ENCODE measurements around the gene PPP1R15A. TPM values are rescaled to one million over a fixed set of nuclear protein-coding genes. Genes with fewer than 3 reads are reported as not detected.
"Not testable (repeated sequence)": the region's sequence is repeated elsewhere in the genome, so short reads cannot be mapped to it uniquely, and the experiment has no call there.

The PPP1R15A gene
- polyA plus RNA-seq, 1 donor (not counting 4 experiments of a cell fraction or from before 2014, with no cell fraction given): 36.6 TPM

DNA sequence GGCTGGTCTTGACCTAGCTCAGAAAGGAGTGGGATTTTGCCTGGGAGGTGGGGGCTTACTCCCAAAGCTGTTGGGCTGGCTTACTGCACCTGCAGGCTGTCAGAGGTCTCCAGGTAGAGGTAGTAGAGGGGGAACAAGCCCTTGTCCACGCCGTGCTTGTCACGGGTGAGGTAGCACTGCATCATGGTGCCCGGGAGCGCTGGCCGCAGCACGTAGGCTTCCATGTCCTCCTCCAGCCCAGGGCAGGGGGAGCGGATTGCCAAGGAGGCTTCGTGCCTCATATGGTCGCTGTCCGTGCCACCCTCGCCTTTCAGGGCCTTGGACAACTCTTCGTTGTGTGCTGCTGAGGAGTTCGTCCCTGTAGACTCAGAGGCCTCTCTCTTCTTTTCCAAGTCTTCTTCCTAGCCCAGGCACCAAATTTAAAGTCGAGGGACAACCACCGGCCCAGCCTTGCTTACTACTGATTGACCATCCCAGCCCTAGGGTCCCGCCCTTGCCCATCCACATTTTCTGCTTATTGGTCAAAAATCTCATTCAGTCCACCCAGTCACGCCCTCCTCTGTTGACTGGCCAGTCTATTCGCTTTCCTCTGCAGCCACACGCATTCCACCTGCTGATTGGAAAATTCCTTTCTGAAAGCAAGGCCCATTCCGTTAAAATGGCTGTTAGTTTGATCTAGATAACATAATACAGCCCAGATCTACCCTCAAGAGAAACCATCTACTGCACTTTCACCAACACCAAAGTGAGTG, 15.8 kb downstream of the PPP1R15A start:
- Histone ChIP-seq H3K27me3 (ENCODE audit: control insufficient read depth, extremely low read depth, insufficient read depth, low read length) (no peaks in the 10 kb centered on the region), H3K27ac (ENCODE audit: control insufficient read depth, insufficient read depth, low read length) (no peak overlapping the region), H3K36me3 (ENCODE audit: control insufficient read depth in 2 of 2, extremely low read depth in 1 of 2, insufficient read depth in 2 of 2, low read length in 2 of 2) (no peaks in the 10 kb centered on the region), H2AFZ (ENCODE audit: control insufficient read depth, low read length) (no peak overlapping the region), H3K9me3 (ENCODE audit: control insufficient read depth, low read depth, low read length) (no peaks in the 10 kb centered on the region), H3K9me1 (ENCODE audit: control insufficient read depth, extremely low read depth, insufficient read depth, low read length) (no peaks in the 10 kb centered on the region), H3K4me2 (ENCODE audit: control insufficient read depth, extremely low read depth, insufficient read depth, low read depth, low read length) (no peak overlapping the region), H3K4me3 (ENCODE audit: control insufficient read depth in 2 of 3, extremely low read depth in 1 of 3, insufficient read depth in 2 of 3, low read depth in 1 of 3, low read length in 3 of 3) (no peak overlapping the region), H3K4me1 (ENCODE audit: control insufficient read depth, extremely low read depth, insufficient read depth, low read length) (no peaks in the 10 kb centered on the region), H3K79me2 (ENCODE audit: control insufficient read depth, insufficient read depth, low read length) (no peaks in the 10 kb centered on the region), H4K20me1 (ENCODE audit: control insufficient read depth, extremely low read depth, insufficient read depth, low read length) (no peaks in the 10 kb centered on the region), H3K9ac (ENCODE audit: control insufficient read depth, extremely low read depth, insufficient read depth, low read length) (no peak overlapping the region)
- no peak for TF ChIP-seq EZH2 (IDR thresholded peaks at IDR 0.05; ENCODE audit: low read length)
- TF ChIP-seq, protein P1, sequence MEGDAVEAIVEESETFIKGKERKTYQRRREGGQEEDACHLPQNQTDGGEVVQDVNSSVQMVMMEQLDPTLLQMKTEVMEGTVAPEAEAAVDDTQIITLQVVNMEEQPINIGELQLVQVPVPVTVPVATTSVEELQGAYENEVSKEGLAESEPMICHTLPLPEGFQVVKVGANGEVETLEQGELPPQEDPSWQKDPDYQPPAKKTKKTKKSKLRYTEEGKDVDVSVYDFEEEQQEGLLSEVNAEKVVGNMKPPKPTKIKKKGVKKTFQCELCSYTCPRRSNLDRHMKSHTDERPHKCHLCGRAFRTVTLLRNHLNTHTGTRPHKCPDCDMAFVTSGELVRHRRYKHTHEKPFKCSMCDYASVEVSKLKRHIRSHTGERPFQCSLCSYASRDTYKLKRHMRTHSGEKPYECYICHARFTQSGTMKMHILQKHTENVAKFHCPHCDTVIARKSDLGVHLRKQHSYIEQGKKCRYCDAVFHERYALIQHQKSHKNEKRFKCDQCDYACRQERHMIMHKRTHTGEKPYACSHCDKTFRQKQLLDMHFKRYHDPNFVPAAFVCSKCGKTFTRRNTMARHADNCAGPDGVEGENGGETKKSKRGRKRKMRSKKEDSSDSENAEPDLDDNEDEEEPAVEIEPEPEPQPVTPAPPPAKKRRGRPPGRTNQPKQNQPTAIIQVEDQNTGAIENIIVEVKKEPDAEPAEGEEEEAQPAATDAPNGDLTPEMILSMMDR (optimal IDR thresholded peaks at IDR 0.05 in 1 of 3, IDR thresholded peaks at IDR 0.05 in 1 of 3, conservative IDR thresholded peaks at IDR 0.05 in 1 of 3; ENCODE audit: extremely low read depth in 1 of 3, insufficient read depth in 2 of 3, low read length in 3 of 3): no peak
- dilution Hi-C loops (cut with MboI; ENCODE audit: extremely low pct_ligation_motif_present, low sequenced_read_pairs): no loop called here
- no peak for FAIRE-seq
- no peak for DNase-seq (ENCODE audit: low read depth, low spot score)

DNA sequence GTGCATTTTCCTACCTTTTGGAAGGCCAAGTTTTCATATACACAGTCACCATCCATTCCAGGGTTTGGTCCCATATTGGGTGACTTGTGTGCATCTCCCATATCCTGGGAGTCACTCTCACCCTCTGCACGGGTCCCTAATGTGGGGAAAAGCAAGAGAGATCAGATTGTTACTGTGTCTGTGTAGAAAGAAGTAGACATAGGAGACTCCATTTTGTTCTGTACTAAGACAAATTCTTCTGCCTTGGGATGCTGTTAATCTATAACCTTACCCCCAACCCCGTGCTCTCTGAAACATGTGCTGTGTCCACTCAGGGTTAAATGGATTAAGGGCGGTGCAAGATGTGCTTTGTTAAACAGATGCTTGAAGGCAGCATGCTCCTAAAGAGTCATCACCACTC, 17.3 kb downstream of the PPP1R15A start:
- dilution Hi-C loops (cut with MboI; ENCODE audit: extremely low pct_ligation_motif_present, low sequenced_read_pairs); FAIRE-seq: not testable (repeated sequence)

DNA sequence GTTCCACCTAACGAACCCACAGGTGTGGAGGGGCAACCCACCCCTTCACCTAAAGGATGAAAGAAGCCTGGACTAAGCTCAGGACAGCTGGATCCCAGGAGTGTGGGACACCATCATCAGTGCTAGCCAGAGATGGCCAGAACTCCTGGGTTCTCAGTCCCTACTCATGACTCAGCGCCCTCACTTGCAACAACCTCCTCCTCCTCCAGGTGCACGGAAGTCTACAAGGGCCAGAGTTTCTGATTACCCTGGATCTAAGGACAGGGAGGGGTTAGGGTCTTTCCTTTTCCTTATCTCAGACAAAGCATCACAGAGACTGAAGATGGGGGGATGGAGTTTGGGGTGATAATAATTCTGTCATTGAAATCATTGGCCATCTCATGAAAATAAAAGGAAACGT, 18.3 kb downstream of the PPP1R15A start:
- Histone ChIP-seq H3K4me2 (ENCODE audit: control insufficient read depth, extremely low read depth, insufficient read depth, low read depth, low read length) (no peak overlapping the region), H3K4me1 (ENCODE audit: control insufficient read depth, extremely low read depth, insufficient read depth, low read length) (no peaks in the 10 kb centered on the region), H3K9ac (ENCODE audit: control insufficient read depth, extremely low read depth, insufficient read depth, low read length) (no peak overlapping the region), H3K27me3 (ENCODE audit: control insufficient read depth, extremely low read depth, insufficient read depth, low read length) (peaks cover 7% of the 10 kb centered on the region), H3K36me3 (ENCODE audit: control insufficient read depth in 2 of 2, extremely low read depth in 1 of 2, insufficient read depth in 2 of 2, low read length in 2 of 2) (no peaks in the 10 kb centered on the region), H3K9me3 (ENCODE audit: control insufficient read depth, low read depth, low read length) (no peaks in the 10 kb centered on the region), H3K9me1 (ENCODE audit: control insufficient read depth, extremely low read depth, insufficient read depth, low read length) (no peaks in the 10 kb centered on the region), H3K27ac (ENCODE audit: control insufficient read depth, insufficient read depth, low read length) (no peak overlapping the region), H3K79me2 (ENCODE audit: control insufficient read depth, insufficient read depth, low read length) (no peaks in the 10 kb centered on the region), H4K20me1 (ENCODE audit: control insufficient read depth, extremely low read depth, insufficient read depth, low read length) (no peaks in the 10 kb centered on the region), H3K4me3 (ENCODE audit: control insufficient read depth in 2 of 3, extremely low read depth in 1 of 3, insufficient read depth in 2 of 3, low read depth in 1 of 3, low read length in 3 of 3) (no peak overlapping the region), H2AFZ (ENCODE audit: control insufficient read depth, low read length) (no peak overlapping the region)
- no peak for FAIRE-seq
- no peak for TF ChIP-seq EZH2 (IDR thresholded peaks at IDR 0.05; ENCODE audit: low read length)
- TF ChIP-seq, protein P1 (optimal IDR thresholded peaks at IDR 0.05 in 1 of 3, IDR thresholded peaks at IDR 0.05 in 1 of 3, conservative IDR thresholded peaks at IDR 0.05 in 1 of 3; ENCODE audit: extremely low read depth in 1 of 3, insufficient read depth in 2 of 3, low read length in 3 of 3): no peak
- no peak for DNase-seq (ENCODE audit: low read depth, low spot score)
- dilution Hi-C loops (cut with MboI; ENCODE audit: extremely low pct_ligation_motif_present, low sequenced_read_pairs): no loop called here

More for the DNA sequence above, 17.3 kb downstream of the PPP1R15A start:
- not testable (repeated sequence) for H3K4me3 ChIP-seq (ENCODE audit: control insufficient read depth in 2 of 3, extremely low read depth in 1 of 3, insufficient read depth in 2 of 3, low read depth in 1 of 3, low read length in 3 of 3); H4K20me1 ChIP-seq (ENCODE audit: control insufficient read depth, extremely low read depth, insufficient read depth, low read length); H2AFZ ChIP-seq (ENCODE audit: control insufficient read depth, low read length); H3K9me3 ChIP-seq (ENCODE audit: control insufficient read depth, low read depth, low read length); H3K27me3 ChIP-seq (ENCODE audit: control insufficient read depth, extremely low read depth, insufficient read depth, low read length); H3K4me2 ChIP-seq (ENCODE audit: control insufficient read depth, extremely low read depth, insufficient read depth, low read depth, low read length); DNase-seq (ENCODE audit: low read depth, low spot score); H3K36me3 ChIP-seq (ENCODE audit: control insufficient read depth in 2 of 2, extremely low read depth in 1 of 2, insufficient read depth in 2 of 2, low read length in 2 of 2); H3K4me1 ChIP-seq (ENCODE audit: control insufficient read depth, extremely low read depth, insufficient read depth, low read length); H3K79me2 ChIP-seq (ENCODE audit: control insufficient read depth, insufficient read depth, low read length); H3K27ac ChIP-seq (ENCODE audit: control insufficient read depth, insufficient read depth, low read length); H3K9ac ChIP-seq (ENCODE audit: control insufficient read depth, extremely low read depth, insufficient read depth, low read length); H3K9me1 ChIP-seq (ENCODE audit: control insufficient read depth, extremely low read depth, insufficient read depth, low read length)
